Aorta (tissue), 5 donors: Measurements from ENCODE around the gene NPEPPS. TPM values are rescaled to one million over a fixed set of nuclear protein-coding genes. Genes with fewer than 3 reads are reported as not detected.
"Not testable (repeated sequence)": the region's sequence is repeated elsewhere in the genome, so short reads cannot be mapped to it uniquely, and the experiment has no call there.

Experiments
- ATAC-seq: fragments of 200-7000 bp; cut with Tn5 transposase; one replicate; pipeline ENCODE4 v1.9.1; 2022; ENCODE audit warnings: moderate library complexity; ENCODE audit not compliant: low FRiP score
- DNase-seq, 2 donors: peaks; one replicate each; pipeline ENCODE4 v3.0.0-alpha.2; 2020
- H3K27ac ChIP-seq, 2 donors: one replicate each; pipeline ENCODE4 v1.5.1; 2013; ENCODE audit warnings: low read length in 2 of 2, mild to moderate bottlenecking in 2 of 2, moderate library complexity in 2 of 2, control low read depth in 1 of 2, inconsistent platforms in 1 of 2, low read depth in 1 of 2
- H3K27me3 ChIP-seq, 2 donors: one replicate each; pipeline ENCODE4 v1.6.1; 2013; ENCODE audit warnings: control low read depth in 1 of 2, low read length in 1 of 2, mild to moderate bottlenecking in 1 of 2, moderate library complexity in 1 of 2; ENCODE audit not compliant: insufficient read depth in 2 of 2, control insufficient read depth in 1 of 2
- H3K36me3 ChIP-seq, 2 donors: one replicate each; pipeline ENCODE4 v1.6.1; 2013; ENCODE audit warnings: control low read depth in 1 of 2, low read length in 1 of 2, mild to moderate bottlenecking in 1 of 2; ENCODE audit not compliant: insufficient read depth in 2 of 2, control insufficient read depth in 1 of 2
- H3K4me1 ChIP-seq, 2 donors: one replicate each; pipeline ENCODE4 v1.6.1; 2013; ENCODE audit warnings: low read length in 2 of 2, control low read depth in 1 of 2, mild to moderate bottlenecking in 1 of 2, moderate library complexity in 1 of 2; ENCODE audit not compliant: insufficient read depth in 2 of 2, control insufficient read depth in 1 of 2
- H3K4me3 ChIP-seq, 2 donors: one replicate each; pipeline ENCODE4 v1.5.1; 2013; ENCODE audit warnings: low read length in 2 of 2, control low read depth in 1 of 2, mild to moderate bottlenecking in 1 of 2
- H3K9me3 ChIP-seq: one replicate; pipeline ENCODE4 v1.6.1; 2013; ENCODE audit warnings: mild to moderate bottlenecking, low read length; ENCODE audit not compliant: control insufficient read depth
- WGBS, 2 donors: extraction: QIAGEN DNeasy Blood & Tissue Kit; methylation state at CpG; one replicate each; pipeline ENCODE4 v1.1.7; 2013; 5-methylcytosine and 5-hydroxymethylcytosine counted together
- intact Hi-C, 2 donors: fragments of 100-400 bp; cut with DNase I; formaldehyde crosslinking; loops; one replicate each; pipeline versions ENCODE4 v1.14.2 to v1.15.0; 2022
- long read RNA-seq, 2 donors: library from polyadenylated mRNA; unstranded; transcript quantifications; one replicate each; pipeline ENCODE4 v2.0.0, GENCODE V29; 2020 to 2021
- polyA plus RNA-seq, 2 donors: library from polyadenylated mRNA; stranded (reverse); fragments of 200-250 nt; gene quantifications; one replicate each; pipeline ENCODE4 v1.2.3, GENCODE V29; 2013
- total RNA-seq, 2 donors: library from RNA; stranded (reverse); fragmentation: NEBNext Ultra II Directional; extraction: Animal tissue kit (Norgen Biotek cat#: 25700); gene quantifications; one replicate each; pipeline ENCODE4 v1.2.1, GENCODE V29; 2021
- donor health status: healthy with polysubstance abuse.
- donor health status: Bipolar disorder and iron deficiency.
- donor health status: DM: no; HTN: no; CAD: no.
- donor health status: DM: no; HTN: no; CAD: no.
- donor health status: DM: yes; HTN: yes; CAD: no.

Gene NPEPPS
- total RNA-seq (100 to 1,000 TPM in 1 of 2 donors, 10 to 100 TPM in 1; 99.4 to 143 TPM), polyA plus RNA-seq (10 to 100 TPM; 22.5 to 68.1 TPM)
- long read RNA-seq, donor 1, full-length matches to known transcripts, result 71 of 166 reads
- long read RNA-seq, donor 1, partial matches to known transcripts, result 51 of 166 reads
- long read RNA-seq, donor 1, other reads (novel, unspliced or antisense), result 44 of 166 reads
- long read RNA-seq, donor 2, full-length matches to known transcripts, result 29 of 74 reads
- long read RNA-seq, donor 2, partial matches to known transcripts, result 24 of 74 reads
- long read RNA-seq, donor 2, other reads (novel, unspliced or antisense), result 21 of 74 reads

- H3K36me3 ChIP-seq, intact Hi-C loops, H3K4me1 ChIP-seq, H3K27me3 ChIP-seq, H3K9me3 ChIP-seq: not testable (repeated sequence)
- DNase-seq (peak; percentile 95 to 96), ATAC-seq (peak; percentile 95)
- 11 to 34% methylated on average over 16 to 60 of the region's 60 CpGs for WGBS, 2 donors
- Histone ChIP-seq H3K4me3 (peak within 1 kb of the TSS; percentile 62 to 86), H3K27ac (peak within 1 kb of the TSS in 1 of 2 donors; percentile 4)
Observed at GRCh38 chr17:47530557-47531232, at the start of gene NPEPPS. Gene NPEPPS, plus strand, starts transcription at chr17:47531108. Its CDS starts 193 bp downstream, at chr17:47531301.

GRCh38 chr17:47491841-47492212, 39.1 kb upstream of the NPEPPS start:
- H3K27me3 ChIP-seq, H3K9me3 ChIP-seq, DNase-seq, ATAC-seq, H3K36me3 ChIP-seq, intact Hi-C loops, H3K4me1 ChIP-seq, H3K4me3 ChIP-seq: not testable (repeated sequence)
- H3K27ac ChIP-seq, result peak overlapping the region in 1 of 2 donors; percentile 75
- WGBS, 2 donors, result 8 to 10% methylated on average over 13 to 15 of the region's 15 CpGs

- DNase-seq, H3K36me3 ChIP-seq, ATAC-seq, H3K4me3 ChIP-seq, H3K27ac ChIP-seq, intact Hi-C loops, H3K9me3 ChIP-seq, H3K4me1 ChIP-seq, H3K27me3 ChIP-seq: not testable (repeated sequence)
- 19 to 54% methylated on average over 1 of the region's 1 CpG for WGBS, 2 donors
Observed at GRCh38 chr17:47499074-47499473, 31.8 kb upstream of the NPEPPS start.

- H3K27me3 ChIP-seq, intact Hi-C loops, H3K4me3 ChIP-seq, H3K4me1 ChIP-seq, H3K36me3 ChIP-seq, H3K27ac ChIP-seq, ATAC-seq, H3K9me3 ChIP-seq, DNase-seq: not testable (repeated sequence)
- 89 to 94% methylated on average over 4 of the region's 4 CpGs for WGBS, 2 donors
Observed at GRCh38 chr17:47499494-47499893, 31.4 kb upstream of the NPEPPS start.

- H3K4me3 ChIP-seq, H3K36me3 ChIP-seq, H3K27me3 ChIP-seq, H3K4me1 ChIP-seq, DNase-seq, intact Hi-C loops, H3K9me3 ChIP-seq, H3K27ac ChIP-seq: not testable (repeated sequence)
- peak; percentile 76 for ATAC-seq
- WGBS, 2 donors, result 48 to 62% methylated on average over 3 to 4 of the region's 4 CpGs
Observed at GRCh38 chr17:47500620-47501019, 30.3 kb upstream of the NPEPPS start.

- H3K27ac ChIP-seq, result peak overlapping the region in 1 of 2 donors; percentile 68
- H3K4me1 ChIP-seq, H3K27me3 ChIP-seq, intact Hi-C loops, H3K9me3 ChIP-seq, DNase-seq, H3K4me3 ChIP-seq, H3K36me3 ChIP-seq: not testable (repeated sequence)
- 15 to 25% methylated on average over 4 to 5 of the region's 8 CpGs for WGBS, 2 donors
- ATAC-seq, result peak; percentile 76
Observed at GRCh38 chr17:47502122-47502731, 28.7 kb upstream of the NPEPPS start.

GRCh38 chr17:47502776-47503455, 28.0 kb upstream of the NPEPPS start:
- WGBS, 2 donors, result 18 to 19% methylated on average over 2 of the region's 2 CpGs
- H3K4me1 ChIP-seq, H3K4me3 ChIP-seq, H3K36me3 ChIP-seq, intact Hi-C loops, DNase-seq, H3K9me3 ChIP-seq, H3K27me3 ChIP-seq, H3K27ac ChIP-seq: not testable (repeated sequence)
- peak; percentile 57 for ATAC-seq

GRCh38 chr17:47511701-47512146, 19.2 kb upstream of the NPEPPS start:
- H3K27me3 ChIP-seq, H3K27ac ChIP-seq, H3K36me3 ChIP-seq, DNase-seq, H3K4me3 ChIP-seq, H3K4me1 ChIP-seq, intact Hi-C loops, H3K9me3 ChIP-seq: not testable (repeated sequence)
- ATAC-seq, result peak; percentile 64
- 23 to 24% methylated on average over 3 of the region's 3 CpGs for WGBS, 2 donors
